Endodermal cell (in vitro differentiated cells): Measurements from ENCODE around the gene TRIM67. TPM values are rescaled to one million over a fixed set of nuclear protein-coding genes. Genes with fewer than 3 reads are reported as not detected.
A peak's percentile ranks its signal among the peaks of the same experiment; 100 is the strongest.

Experiments
- DNase-seq: peaks from one replicate; pipeline ENCODE4 v3.0.0-alpha.2; 2017
- H3K27ac ChIP-seq: 2 replicates; pipeline ENCODE4 v1.5.1; 2013; ENCODE audit warnings: mild to moderate bottlenecking, low read depth, low read length, moderate library complexity
- H3K27me3 ChIP-seq: 2 replicates; pipeline ENCODE4 v1.6.1; 2013; ENCODE audit warnings: mild to moderate bottlenecking, low read length, moderate library complexity; ENCODE audit not compliant: insufficient read depth, control insufficient read depth, poor library complexity, severe bottlenecking
- H3K36me3 ChIP-seq: 2 replicates; pipeline ENCODE4 v1.7.0; 2013; ENCODE audit warnings: mild to moderate bottlenecking, low read length, moderate library complexity; ENCODE audit not compliant: control insufficient read depth, insufficient read depth
- H3K4me1 ChIP-seq: one replicate; pipeline ENCODE4 v1.7.0; 2013; ENCODE audit warnings: low read length; ENCODE audit not compliant: control insufficient read depth, insufficient read depth
- H3K4me3 ChIP-seq: 2 replicates; pipeline ENCODE4 v1.5.1; 2013; ENCODE audit warnings: mild to moderate bottlenecking, low read length, moderate library complexity
- H3K9ac ChIP-seq: 2 replicates; pipeline ENCODE4 v1.6.1; 2013; ENCODE audit warnings: mild to moderate bottlenecking, low read length, moderate library complexity; ENCODE audit not compliant: poor library complexity, severe bottlenecking; ENCODE audit errors: extremely low read depth
- H3K9me3 ChIP-seq: 2 replicates; pipeline ENCODE4 v1.6.1; 2013; ENCODE audit warnings: mild to moderate bottlenecking, low read length, moderate library complexity; ENCODE audit not compliant: control insufficient read depth
- H3K27ac Mint-ChIP-seq: 2 replicates; pipeline ENCODE4 v1.8.0; 2020; ENCODE audit warnings: mixed read lengths
- H3K27me3 Mint-ChIP-seq: 2 replicates; pipeline ENCODE4 v1.8.0; 2021; ENCODE audit warnings: mild to moderate bottlenecking, mixed read lengths; ENCODE audit not compliant: insufficient read depth
- H3K36me3 Mint-ChIP-seq: 2 replicates; pipeline ENCODE4 v1.8.0; 2020; ENCODE audit warnings: low read depth, mixed read lengths
- H3K4me1 Mint-ChIP-seq: 2 replicates; pipeline ENCODE4 v1.8.0; 2020; ENCODE audit warnings: mixed read lengths
- H3K4me3 Mint-ChIP-seq: 2 replicates; pipeline ENCODE4 v1.8.0; 2020; ENCODE audit warnings: mild to moderate bottlenecking, moderate library complexity, mixed read lengths
- H3K9me3 Mint-ChIP-seq: 2 replicates; pipeline ENCODE4 v1.8.0; 2020; ENCODE audit warnings: mild to moderate bottlenecking, mixed read lengths
- WGBS, 2 experiments: methylation state at CpG; one replicate each; pipeline versions ENCODE4 v1.1.5 to v1.1.7; 2013; ENCODE audit warnings: missing lambda C conversion rate in 2 of 2, mixed read lengths in 1 of 2; ENCODE audit not compliant: insufficient coverage in 1 of 2, insufficient read length in 1 of 2; 5-methylcytosine and 5-hydroxymethylcytosine counted together
- total RNA-seq, 2 donors: library from RNA; stranded (reverse); fragmentation: NEBNext Ultra II Directional in 1 of 2; extraction: Animal tissue kit (Norgen Biotek cat#: 25700) in 1 of 2; gene quantifications; 2 replicates in 1 of 2; 3 replicates in 1 of 2; pipeline ENCODE4 v1.2.1, GENCODE V29; 2021
- TF ChIP-seq, protein P1 (sequence below): fragments of 200-600 bp; sonication (generic); conservative IDR thresholded peaks from 2 replicates; pipeline ENCODE4 v1.5.0; 2021; ENCODE audit warnings: antibody characterized with exemption, mild to moderate bottlenecking

Gene TRIM67
- total RNA-seq, 2 donors from 2014 or later, result 0.04 TPM

DNA sequence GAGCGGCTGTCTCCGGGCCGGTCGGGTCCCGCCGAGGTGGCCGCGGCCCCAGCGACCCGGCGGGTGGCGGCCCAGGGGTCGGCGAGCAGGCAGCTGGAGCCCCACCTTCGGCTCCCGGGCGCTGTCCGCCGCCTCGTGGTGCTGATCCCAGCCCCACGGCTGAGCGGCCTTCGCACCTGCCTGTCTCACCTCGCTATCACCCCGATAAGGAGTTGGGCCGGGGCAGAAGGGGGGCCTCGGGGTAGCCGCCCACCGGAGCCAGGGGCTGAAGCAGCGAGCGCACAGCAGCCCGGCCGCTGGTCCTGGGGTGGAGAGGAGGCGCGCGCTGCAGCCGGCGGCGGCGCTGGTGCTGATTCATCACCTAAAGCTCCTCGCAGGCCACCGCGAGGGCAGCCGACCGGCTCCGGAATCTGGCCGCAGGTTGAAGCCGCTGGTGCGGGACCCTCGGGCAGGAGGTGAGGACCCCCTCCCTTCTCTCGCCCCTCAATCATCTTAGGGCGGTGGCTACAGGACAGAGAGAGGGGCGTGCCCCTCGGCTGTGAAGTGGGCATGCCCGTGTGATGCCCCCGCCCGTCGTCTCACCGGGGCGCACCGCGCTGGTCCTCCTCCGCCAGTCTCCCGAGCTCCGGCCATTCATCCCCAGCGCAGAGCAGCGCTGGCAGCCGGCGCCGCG, 575 bp downstream of the TRIM67 start:
- WGBS, 2 experiments, result 1 to 3% methylated on average over 30 to 71 of the region's 71 CpGs
- H3K27ac ChIP-seq, result no peak overlapping the region
- peaks cover 82% of the 10 kb centered on the region for H3K27me3 ChIP-seq

DNA sequence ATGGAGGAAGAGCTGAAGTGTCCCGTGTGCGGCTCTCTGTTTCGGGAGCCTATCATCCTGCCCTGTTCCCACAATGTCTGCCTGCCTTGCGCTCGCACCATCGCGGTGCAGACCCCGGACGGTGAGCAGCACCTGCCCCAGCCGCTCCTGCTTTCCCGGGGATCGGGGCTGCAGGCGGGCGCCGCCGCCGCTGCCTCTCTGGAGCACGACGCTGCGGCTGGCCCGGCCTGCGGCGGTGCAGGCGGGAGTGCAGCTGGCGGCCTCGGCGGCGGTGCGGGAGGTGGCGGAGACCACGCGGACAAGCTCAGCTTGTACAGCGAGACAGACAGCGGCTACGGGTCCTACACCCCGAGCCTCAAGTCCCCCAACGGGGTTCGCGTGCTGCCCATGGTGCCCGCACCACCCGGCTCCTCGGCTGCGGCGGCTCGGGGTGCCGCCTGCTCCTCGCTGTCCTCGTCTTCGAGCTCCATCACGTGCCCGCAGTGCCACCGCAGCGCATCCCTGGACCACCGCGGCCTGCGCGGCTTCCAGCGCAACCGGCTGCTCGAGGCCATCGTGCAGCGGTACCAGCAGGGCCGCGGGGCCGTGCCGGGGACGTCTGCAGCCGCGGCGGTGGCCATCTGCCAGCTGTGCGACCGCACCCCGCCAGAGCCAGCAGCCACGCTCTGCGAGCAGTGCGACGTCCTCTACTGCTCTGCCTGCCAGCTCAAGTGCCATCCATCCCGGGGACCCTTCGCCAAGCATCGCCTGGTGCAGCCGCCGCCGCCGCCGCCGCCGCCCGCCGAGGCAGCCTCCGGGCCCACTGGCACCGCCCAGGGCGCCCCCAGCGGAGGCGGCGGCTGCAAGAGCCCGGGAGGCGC, 1.3 kb downstream of the TRIM67 start:
- DNase-seq, result peak; percentile 75
- Mint-ChIP-seq H3K9me3 (no peaks in the 10 kb centered on the region), H3K4me1 (no peaks in the 10 kb centered on the region), H3K36me3 (no peaks in the 10 kb centered on the region), H3K4me3 (peak overlapping the region; percentile 34), H3K27me3 (peaks cover 91% of the 10 kb centered on the region), H3K27ac (no peak overlapping the region)
- WGBS, 2 experiments, result 24 to 29% methylated on average over 48 to 97 of the region's 97 CpGs
- Histone ChIP-seq H3K4me1 (no peaks in the 10 kb centered on the region), H3K36me3 (no peaks in the 10 kb centered on the region), H3K9ac (no peak overlapping the region), H3K9me3 (no peaks in the 10 kb centered on the region), H3K4me3 (peak overlapping the region; percentile 72), H3K27ac (no peak overlapping the region), H3K27me3 (peaks cover 82% of the 10 kb centered on the region)
- TF ChIP-seq, protein P1, sequence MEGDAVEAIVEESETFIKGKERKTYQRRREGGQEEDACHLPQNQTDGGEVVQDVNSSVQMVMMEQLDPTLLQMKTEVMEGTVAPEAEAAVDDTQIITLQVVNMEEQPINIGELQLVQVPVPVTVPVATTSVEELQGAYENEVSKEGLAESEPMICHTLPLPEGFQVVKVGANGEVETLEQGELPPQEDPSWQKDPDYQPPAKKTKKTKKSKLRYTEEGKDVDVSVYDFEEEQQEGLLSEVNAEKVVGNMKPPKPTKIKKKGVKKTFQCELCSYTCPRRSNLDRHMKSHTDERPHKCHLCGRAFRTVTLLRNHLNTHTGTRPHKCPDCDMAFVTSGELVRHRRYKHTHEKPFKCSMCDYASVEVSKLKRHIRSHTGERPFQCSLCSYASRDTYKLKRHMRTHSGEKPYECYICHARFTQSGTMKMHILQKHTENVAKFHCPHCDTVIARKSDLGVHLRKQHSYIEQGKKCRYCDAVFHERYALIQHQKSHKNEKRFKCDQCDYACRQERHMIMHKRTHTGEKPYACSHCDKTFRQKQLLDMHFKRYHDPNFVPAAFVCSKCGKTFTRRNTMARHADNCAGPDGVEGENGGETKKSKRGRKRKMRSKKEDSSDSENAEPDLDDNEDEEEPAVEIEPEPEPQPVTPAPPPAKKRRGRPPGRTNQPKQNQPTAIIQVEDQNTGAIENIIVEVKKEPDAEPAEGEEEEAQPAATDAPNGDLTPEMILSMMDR, result no peak

More for the DNA sequence above, 575 bp downstream of the TRIM67 start:
- Mint-ChIP-seq H3K27ac (no peak overlapping the region), H3K36me3 (no peaks in the 10 kb centered on the region), H3K4me3 (peak overlapping the region; percentile 34), H3K27me3 (peaks cover 91% of the 10 kb centered on the region), H3K9me3 (no peaks in the 10 kb centered on the region), H3K4me1 (no peaks in the 10 kb centered on the region)
- Histone ChIP-seq H3K36me3 (no peaks in the 10 kb centered on the region), H3K4me1 (no peaks in the 10 kb centered on the region), H3K4me3 (peak overlapping the region; percentile 72), H3K9ac (no peak overlapping the region), H3K9me3 (no peaks in the 10 kb centered on the region)
- TF ChIP-seq, protein P1, result peak; percentile 28
- peak; percentile 93 for DNase-seq

GRCh38 chr1:231163830-231164427, 2.1 kb downstream of the TRIM67 start:
- Mint-ChIP-seq H3K27me3 (peaks cover 87% of the 10 kb centered on the region), H3K4me1 (no peaks in the 10 kb centered on the region), H3K4me3 (no peak overlapping the region), H3K9me3 (no peaks in the 10 kb centered on the region), H3K27ac (no peak overlapping the region), H3K36me3 (no peaks in the 10 kb centered on the region)
- Histone ChIP-seq H3K27ac (no peak overlapping the region), H3K9me3 (no peaks in the 10 kb centered on the region), H3K4me3 (no peak overlapping the region), H3K36me3 (no peaks in the 10 kb centered on the region), H3K4me1 (no peaks in the 10 kb centered on the region), H3K9ac (no peak overlapping the region), H3K27me3 (peaks cover 79% of the 10 kb centered on the region)
- 48 to 58% methylated on average over 5 to 23 of the region's 23 CpGs for WGBS, 2 experiments
- TF ChIP-seq, protein P1, result no peak
- DNase-seq, result no peak
